Endothelial cell of umbilical vein (primary cell): ENCODE measurements around the gene PIP4K2C. TPM values are rescaled to one million over a fixed set of nuclear protein-coding genes. Genes with fewer than 3 reads are reported as not detected.

Experiments
- BruUV-seq: library from RNA; stranded (reverse); fragments of 400-500 nt; replicated peaks from 2 replicates; lab custom pipeline; 2021; lab: Mats Ljungman, UMichigan
- CTCF ChIA-PET: fragments of 300-600, 350-600 bp; sonication (Branson Sonifier 250); formaldehyde crosslinking; loops from one replicate; lab custom pipeline; 2021; ENCODE audit warnings: antibody characterized with exemption, inconsistent platforms; lab: Charles Lee
- POLR2A ChIA-PET: fragments of 300-600, 350-600 bp; sonication (Branson Sonifier 250); formaldehyde crosslinking; loops from one replicate; lab custom pipeline; 2021; ENCODE audit warnings: antibody characterized with exemption, inconsistent platforms; lab: Charles Lee
- DNase-seq: peaks from one replicate; pipeline ENCODE4 v3.0.0-alpha.2; 2011; ENCODE audit warnings: low read depth, low spot score
- FAIRE-seq: peaks from 2 replicates; lab custom pipeline; 2011; peaks lifted over from hg19 to GRCh38; lab: Jason Lieb, UNC
- H2AFZ ChIP-seq: 2 replicates; pipeline ENCODE4 v1.6.0; 2012; ENCODE audit warnings: low read depth, low read length, control low read depth, inconsistent platforms
- H3K27ac ChIP-seq: 2 replicates; pipeline ENCODE4 v1.5.1; 2011; ENCODE audit warnings: low read depth, mild to moderate bottlenecking, control low read depth, low read length, moderate library complexity; ENCODE audit not compliant: insufficient read depth
- H3K27me3 ChIP-seq, 2 experiments: 2 replicates each; pipeline versions ENCODE4 v1.6.0 to v1.6.1; 2011; ENCODE audit warnings: low read length in 2 of 2, mixed read lengths in 1 of 2; ENCODE audit not compliant: control insufficient read depth in 2 of 2, insufficient read depth in 2 of 2
- H3K36me3 ChIP-seq, 2 experiments: 2 replicates in 1 of 2; 3 replicates in 1 of 2; pipeline ENCODE4 v1.5.1; 2011; ENCODE audit warnings: low read length in 2 of 2, mild to moderate bottlenecking in 1 of 2, moderate library complexity in 1 of 2; ENCODE audit not compliant: control insufficient read depth in 2 of 2, insufficient read depth in 2 of 2; ENCODE audit errors: extremely low read depth in 1 of 2
- H3K4me1 ChIP-seq: 3 replicates; pipeline ENCODE4 v1.5.1; 2011; ENCODE audit warnings: mild to moderate bottlenecking, low read length; ENCODE audit not compliant: control insufficient read depth, insufficient read depth; ENCODE audit errors: extremely low read depth
- H3K4me2 ChIP-seq: 2 replicates; pipeline ENCODE4 v1.6.1; 2011; ENCODE audit warnings: low read length, control low read depth, mixed read lengths; ENCODE audit not compliant: insufficient read depth
- H3K4me3 ChIP-seq, 3 experiments: fragments of 200-600 bp in 1 of 3; sonication (generic), shearing (Covaris generic) in 1 of 3; replicated peaks in 1 of 3; 2 replicates each; pipeline ENCODE4 v1.5.1; 2011 to 2016; ENCODE audit warnings: control low read depth in 3 of 3, low read length in 3 of 3, mild to moderate bottlenecking in 2 of 3, inconsistent platforms in 1 of 3, low read depth in 1 of 3, moderate library complexity in 1 of 3; ENCODE audit not compliant: insufficient read depth in 1 of 3
- H3K79me2 ChIP-seq: 2 replicates; pipeline ENCODE4 v1.6.0; 2012; ENCODE audit warnings: low read length, inconsistent platforms; ENCODE audit not compliant: control insufficient read depth, insufficient read depth
- H3K9ac ChIP-seq: replicated peaks from 2 replicates; pipeline ENCODE3; 2011; ENCODE audit warnings: low read length, control low read depth; ENCODE audit not compliant: insufficient read depth; ENCODE audit errors: extremely low read depth
- H3K9me1 ChIP-seq: replicated peaks from 3 replicates; pipeline ENCODE4 v1.6.0; 2011; ENCODE audit warnings: mild to moderate bottlenecking, low read length; ENCODE audit not compliant: control insufficient read depth, insufficient read depth; ENCODE audit errors: extremely low read depth
- H3K9me3 ChIP-seq: replicated peaks from 2 replicates; pipeline ENCODE4 v1.5.1; 2012; ENCODE audit warnings: low read length, inconsistent platforms; ENCODE audit not compliant: control insufficient read depth, insufficient read depth
- H4K20me1 ChIP-seq: replicated peaks from 2 replicates; pipeline ENCODE3; 2011; ENCODE audit warnings: mild to moderate bottlenecking, low read length; ENCODE audit not compliant: control insufficient read depth, insufficient read depth; ENCODE audit errors: extremely low read depth
- EZH2 ChIP-seq: IDR thresholded peaks from 2 replicates; pipeline ENCODE4 v1.6.1; 2012; ENCODE audit warnings: borderline replicate concordance, low read depth, mild to moderate bottlenecking, moderate library complexity, low read length, inconsistent platforms; ENCODE audit not compliant: severe bottlenecking
- FOS ChIP-seq: IDR thresholded peaks from 2 replicates; pipeline ENCODE4 v1.6.1; 2011; ENCODE audit warnings: mild to moderate bottlenecking, low read length, moderate library complexity, borderline replicate concordance; ENCODE audit not compliant: insufficient read depth
- GATA2 ChIP-seq: IDR thresholded peaks from 2 replicates; pipeline ENCODE4 v1.7.0; 2011; ENCODE audit warnings: low read depth, mild to moderate bottlenecking, moderate library complexity, mixed read lengths, low read length; ENCODE audit not compliant: insufficient read length, insufficient read depth
- JUN ChIP-seq: IDR thresholded peaks from 2 replicates; pipeline ENCODE4 v1.6.1; 2011; ENCODE audit warnings: borderline replicate concordance, low read depth; ENCODE audit not compliant: insufficient read length, insufficient read depth
- MYC ChIP-seq: IDR thresholded peaks from one replicate; pipeline ENCODE4 v1.6.1; 2011; ENCODE audit warnings: mild to moderate bottlenecking, low read depth, low read length
- POLR2A ChIP-seq: IDR thresholded peaks from 2 replicates; pipeline ENCODE4 v1.6.1; 2012; ENCODE audit warnings: low read depth, mild to moderate bottlenecking, control low read depth, low read length
- POLR2AphosphoS5 ChIP-seq: IDR thresholded peaks from 2 replicates; pipeline ENCODE4 v1.6.1; 2012; ENCODE audit warnings: low read depth, mild to moderate bottlenecking, control low read depth, low read length, moderate library complexity; ENCODE audit not compliant: insufficient read depth
- dilution Hi-C: fragments of 300-500 bp; cut with MboI; formaldehyde crosslinking; loops from one replicate; pipeline ENCODE4 v1.15.0; 2019; ENCODE audit warnings: low sequenced_read_pairs; ENCODE audit not compliant: extremely low pct_ligation_motif_present
- intact Hi-C: fragments of 100-400 bp; cut with micrococcal nuclease; formaldehyde crosslinking; loops from one replicate; pipeline ENCODE4 v1.10.0; 2022
- polyA plus RNA-seq, 4 experiments: library from polyadenylated mRNA; depleted of rRNA in 3 of 4; stranded (reverse) in 3 of 4; unstranded in 1 of 4; fragments of >200 nt; gene quantifications; 2 replicates each; pipeline versions ENCODE4 v1.2.1 to v1.2.3, GENCODE V29; 2011 to 2012; ENCODE audit warnings: missing spikeins in 1 of 4
- total RNA-seq: library from RNA; stranded (reverse); gene quantifications from 2 replicates; pipeline ENCODE4 v1.2.3, GENCODE V29; 2021
- TF ChIP-seq, protein P1 (sequence below): IDR thresholded peaks from 2 replicates; pipeline ENCODE4 v1.6.1; 2011; ENCODE audit not compliant: insufficient read depth, insufficient read length
- TF ChIP-seq, protein P2 (sequence below), 2 donors: IDR thresholded peaks; 1 replicate in 1 of 2; 2 replicates in 1 of 2; pipeline ENCODE4 v1.5.1; 2011; ENCODE audit warnings: low read length in 2 of 2, mild to moderate bottlenecking in 2 of 2, moderate library complexity in 2 of 2, control low read depth in 1 of 2, inconsistent platforms in 1 of 2, low read depth in 1 of 2; ENCODE audit not compliant: insufficient read depth in 1 of 2; ENCODE audit errors: extremely low read depth in 1 of 2

The PIP4K2C gene
- total and polyA plus RNA-seq, 2 donors (not counting 3 experiments of a cell fraction or from before 2014, with no cell fraction given) = 10.5 to 11.5 TPM

- H3K4me1 ChIP-seq = no peaks in the 10 kb centered on the region
- CTCF ChIA-PET = no interaction called here
- no peak for FAIRE-seq
- no peaks in the 10 kb centered on the region for H3K9me3 ChIP-seq
- DNase-seq = no peak
- peaks cover 6% of the 10 kb centered on the region in 2 experiments for H3K27me3 ChIP-seq
- H2AFZ ChIP-seq = no peak overlapping the region
- H4K20me1 ChIP-seq = no peaks in the 10 kb centered on the region
- no peak overlapping the region for H3K4me3 ChIP-seq
- dilution Hi-C loops = no loop called here
- H3K4me2 ChIP-seq = no peak overlapping the region
- no peaks in the 10 kb centered on the region for H3K9me1 ChIP-seq
- TF ChIP-seq EZH2 (no peak), POLR2AphosphoS5 (no peak), JUN (no peak), FOS (no peak), GATA2 (no peak), POLR2A (no peak), MYC (no peak)
- TF ChIP-seq, protein P1, sequence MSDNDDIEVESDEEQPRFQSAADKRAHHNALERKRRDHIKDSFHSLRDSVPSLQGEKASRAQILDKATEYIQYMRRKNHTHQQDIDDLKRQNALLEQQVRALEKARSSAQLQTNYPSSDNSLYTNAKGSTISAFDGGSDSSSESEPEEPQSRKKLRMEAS = no peak
- TF ChIP-seq, protein P2, sequence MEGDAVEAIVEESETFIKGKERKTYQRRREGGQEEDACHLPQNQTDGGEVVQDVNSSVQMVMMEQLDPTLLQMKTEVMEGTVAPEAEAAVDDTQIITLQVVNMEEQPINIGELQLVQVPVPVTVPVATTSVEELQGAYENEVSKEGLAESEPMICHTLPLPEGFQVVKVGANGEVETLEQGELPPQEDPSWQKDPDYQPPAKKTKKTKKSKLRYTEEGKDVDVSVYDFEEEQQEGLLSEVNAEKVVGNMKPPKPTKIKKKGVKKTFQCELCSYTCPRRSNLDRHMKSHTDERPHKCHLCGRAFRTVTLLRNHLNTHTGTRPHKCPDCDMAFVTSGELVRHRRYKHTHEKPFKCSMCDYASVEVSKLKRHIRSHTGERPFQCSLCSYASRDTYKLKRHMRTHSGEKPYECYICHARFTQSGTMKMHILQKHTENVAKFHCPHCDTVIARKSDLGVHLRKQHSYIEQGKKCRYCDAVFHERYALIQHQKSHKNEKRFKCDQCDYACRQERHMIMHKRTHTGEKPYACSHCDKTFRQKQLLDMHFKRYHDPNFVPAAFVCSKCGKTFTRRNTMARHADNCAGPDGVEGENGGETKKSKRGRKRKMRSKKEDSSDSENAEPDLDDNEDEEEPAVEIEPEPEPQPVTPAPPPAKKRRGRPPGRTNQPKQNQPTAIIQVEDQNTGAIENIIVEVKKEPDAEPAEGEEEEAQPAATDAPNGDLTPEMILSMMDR (IDR thresholded peaks at IDR 0.05; ENCODE audit: extremely low read depth in 1 of 2, insufficient read depth in 1 of 2, low read depth in 1 of 2, low read length in 2 of 2) = no peak
- no TSS peak for BruUV-seq
- intact Hi-C loops = no loop called here
- no peaks in the 10 kb centered on the region for H3K36me3 ChIP-seq
- no peak overlapping the region for H3K9ac ChIP-seq
- no peaks in the 10 kb centered on the region for H3K79me2 ChIP-seq
- no peak overlapping the region for H3K27ac ChIP-seq
- POLR2A ChIA-PET = no interaction called here
Measured at GRCh38 chr12:57577981-57578758, 12.8 kb upstream of the PIP4K2C start.
